Kidney epithelial cell (primary cell): Measurements from ENCODE around the gene CSTF2T. TPM values are rescaled to one million over a fixed set of nuclear protein-coding genes. Genes with fewer than 3 reads are reported as not detected.

Experiments used
- DNase-seq: peaks from one replicate; pipeline ENCODE4 v3.0.0-alpha.2; 2010; ENCODE audit warnings: low read depth
- H3K27me3 ChIP-seq: 2 replicates; pipeline ENCODE4 v1.6.0; 2011; ENCODE audit warnings: low read length; ENCODE audit not compliant: control insufficient read depth, insufficient read depth
- H3K36me3 ChIP-seq: 2 replicates; pipeline ENCODE4 v1.5.1; 2011; ENCODE audit warnings: low read length; ENCODE audit not compliant: control insufficient read depth, insufficient read depth
- H3K4me3 ChIP-seq: 2 replicates; pipeline ENCODE4 v1.5.1; 2011; ENCODE audit warnings: low read depth, mild to moderate bottlenecking, control low read depth, low read length
- total RNA-seq: library from RNA; depleted of rRNA; stranded (reverse); fragments of >200 nt; gene quantifications from 2 replicates; pipeline ENCODE4 v1.2.3, GENCODE V29; 2015
- TF ChIP-seq, protein P1 (sequence below): IDR thresholded peaks from 2 replicates; pipeline ENCODE4 v1.5.1; 2011; ENCODE audit warnings: mild to moderate bottlenecking, moderate library complexity, low read length, control low read depth, inconsistent platforms; ENCODE audit not compliant: insufficient read depth, poor library complexity, severe bottlenecking

CSTF2T gene
- total RNA-seq, 1 donor from 2014 or later = 24.8 TPM

DNA sequence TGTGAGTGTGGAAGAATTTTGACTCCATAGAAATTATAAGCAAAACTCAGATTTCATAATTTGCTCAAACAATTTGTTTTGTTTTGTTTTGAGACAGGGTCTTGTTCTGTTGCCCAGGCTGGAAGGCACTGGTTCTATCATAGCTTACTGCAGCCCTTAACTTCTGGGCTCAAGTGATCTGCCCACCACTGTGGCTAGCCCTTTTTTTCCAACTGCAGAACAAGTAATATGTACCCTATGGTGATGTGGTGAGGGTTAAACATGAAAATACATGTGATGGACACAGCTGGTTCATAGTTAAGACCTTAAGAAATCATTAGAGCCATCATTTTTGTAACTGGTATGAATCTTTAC is 31.1 kb downstream of the CSTF2T start:
- H3K27me3 ChIP-seq = no peaks in the 10 kb centered on the region
- DNase-seq = no peak
- no peaks in the 10 kb centered on the region for H3K36me3 ChIP-seq
- TF ChIP-seq, protein P1, sequence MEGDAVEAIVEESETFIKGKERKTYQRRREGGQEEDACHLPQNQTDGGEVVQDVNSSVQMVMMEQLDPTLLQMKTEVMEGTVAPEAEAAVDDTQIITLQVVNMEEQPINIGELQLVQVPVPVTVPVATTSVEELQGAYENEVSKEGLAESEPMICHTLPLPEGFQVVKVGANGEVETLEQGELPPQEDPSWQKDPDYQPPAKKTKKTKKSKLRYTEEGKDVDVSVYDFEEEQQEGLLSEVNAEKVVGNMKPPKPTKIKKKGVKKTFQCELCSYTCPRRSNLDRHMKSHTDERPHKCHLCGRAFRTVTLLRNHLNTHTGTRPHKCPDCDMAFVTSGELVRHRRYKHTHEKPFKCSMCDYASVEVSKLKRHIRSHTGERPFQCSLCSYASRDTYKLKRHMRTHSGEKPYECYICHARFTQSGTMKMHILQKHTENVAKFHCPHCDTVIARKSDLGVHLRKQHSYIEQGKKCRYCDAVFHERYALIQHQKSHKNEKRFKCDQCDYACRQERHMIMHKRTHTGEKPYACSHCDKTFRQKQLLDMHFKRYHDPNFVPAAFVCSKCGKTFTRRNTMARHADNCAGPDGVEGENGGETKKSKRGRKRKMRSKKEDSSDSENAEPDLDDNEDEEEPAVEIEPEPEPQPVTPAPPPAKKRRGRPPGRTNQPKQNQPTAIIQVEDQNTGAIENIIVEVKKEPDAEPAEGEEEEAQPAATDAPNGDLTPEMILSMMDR = no peak
- no peak overlapping the region for H3K4me3 ChIP-seq

DNA sequence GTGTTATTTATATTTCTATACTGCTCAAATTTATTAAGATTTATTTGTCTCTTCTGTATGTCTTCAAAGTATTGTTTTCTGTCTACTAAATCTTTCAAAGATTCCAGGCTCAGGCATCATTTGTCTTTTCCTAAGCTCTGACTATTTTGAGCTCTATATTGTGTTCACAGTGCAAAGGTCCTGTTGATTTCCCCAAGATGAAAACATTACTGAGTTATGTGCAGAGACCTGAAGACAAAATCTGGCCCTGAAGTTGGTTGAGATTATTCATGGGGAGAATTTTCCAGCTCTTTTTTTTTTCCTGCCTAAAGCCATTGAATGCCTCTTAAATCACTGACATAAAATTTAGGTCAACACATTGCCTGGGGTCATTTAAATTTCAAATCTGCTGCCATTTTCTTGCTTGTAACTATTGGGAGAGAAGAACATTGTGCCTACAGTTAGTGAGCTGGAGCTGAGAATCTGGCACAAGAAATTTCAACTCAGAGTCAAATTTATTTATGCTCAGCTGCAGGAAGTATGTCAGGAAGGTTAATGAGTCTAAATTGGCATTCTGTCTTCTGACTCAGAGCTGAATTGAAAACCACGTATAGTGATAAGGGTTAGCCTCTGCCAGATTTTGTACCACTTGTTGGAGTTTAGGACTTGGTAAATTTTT is 31.6 kb downstream of the CSTF2T start:
- Histone ChIP-seq H3K27me3 (no peaks in the 10 kb centered on the region), H3K36me3 (no peaks in the 10 kb centered on the region), H3K4me3 (no peak overlapping the region)
- TF ChIP-seq, protein P1 = no peak
- no peak for DNase-seq

DNA sequence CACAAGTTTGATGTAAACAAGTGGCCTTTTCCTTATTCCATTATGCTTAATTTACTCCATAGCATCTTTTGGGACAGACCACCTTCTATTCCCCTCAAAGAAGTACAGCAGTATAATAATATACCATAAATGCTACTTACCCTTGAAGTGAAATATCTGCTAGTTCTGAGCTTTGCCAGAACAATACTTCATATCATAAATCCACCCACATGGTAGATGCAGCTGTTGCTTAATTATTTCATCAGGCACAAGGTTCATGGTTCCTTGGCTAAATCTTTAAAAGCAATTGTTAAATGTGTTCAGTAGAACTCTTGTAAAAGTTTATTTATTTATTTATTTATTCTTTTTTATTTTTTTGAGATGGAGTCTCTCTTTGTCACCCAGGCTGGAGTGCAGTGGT is 32.9 kb downstream of the CSTF2T start:
- Histone ChIP-seq H3K27me3 (no peaks in the 10 kb centered on the region), H3K36me3 (no peaks in the 10 kb centered on the region), H3K4me3 (no peak overlapping the region)
- no peak for DNase-seq
- TF ChIP-seq, protein P1 = no peak

DNA sequence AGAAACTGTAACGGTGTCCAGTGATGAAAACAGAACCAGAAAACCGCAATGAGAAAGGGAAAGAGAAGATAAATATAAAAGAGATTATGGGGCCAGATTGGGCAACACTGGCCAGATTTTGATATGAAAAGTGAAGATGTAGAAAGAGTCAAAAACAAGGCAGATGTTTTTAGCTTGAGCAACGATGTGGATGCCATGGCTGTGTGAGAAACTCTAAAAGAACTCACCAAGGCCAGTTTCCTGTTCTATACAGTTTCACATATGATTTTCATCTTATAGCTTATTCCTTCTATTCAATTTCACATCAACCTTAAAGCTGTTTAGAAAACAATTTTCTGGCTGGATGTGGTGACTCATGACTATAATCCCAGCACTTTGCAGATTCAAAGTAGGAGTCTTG is 36.3 kb downstream of the CSTF2T start:
- no peak for DNase-seq
- TF ChIP-seq, protein P1 = no peak
- Histone ChIP-seq H3K27me3 (no peaks in the 10 kb centered on the region), H3K4me3 (no peak overlapping the region), H3K36me3 (no peaks in the 10 kb centered on the region)

DNA sequence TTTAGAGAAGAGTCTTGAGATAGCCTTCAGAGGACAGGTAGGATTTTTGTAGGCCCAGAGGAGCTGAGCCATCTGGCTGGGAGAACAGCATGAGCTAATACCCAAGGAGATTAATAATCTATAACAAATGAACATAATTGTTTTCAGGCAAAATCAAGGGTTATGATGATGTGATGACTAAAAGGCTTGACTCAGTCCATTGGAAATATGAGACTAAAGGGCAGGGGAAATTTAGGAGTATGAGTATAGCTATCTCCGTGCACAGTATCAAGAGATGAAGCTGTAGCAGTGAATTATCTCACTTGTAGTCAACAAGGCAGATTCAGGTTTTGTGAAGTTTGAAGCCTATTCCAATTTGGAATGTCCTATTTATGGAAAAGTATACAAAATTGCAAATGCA is 40.1 kb downstream of the CSTF2T start:
- H3K27me3 ChIP-seq = no peaks in the 10 kb centered on the region
- TF ChIP-seq, protein P1 = no peak
- DNase-seq = no peak
- no peak overlapping the region for H3K4me3 ChIP-seq
- no peaks in the 10 kb centered on the region for H3K36me3 ChIP-seq

DNA sequence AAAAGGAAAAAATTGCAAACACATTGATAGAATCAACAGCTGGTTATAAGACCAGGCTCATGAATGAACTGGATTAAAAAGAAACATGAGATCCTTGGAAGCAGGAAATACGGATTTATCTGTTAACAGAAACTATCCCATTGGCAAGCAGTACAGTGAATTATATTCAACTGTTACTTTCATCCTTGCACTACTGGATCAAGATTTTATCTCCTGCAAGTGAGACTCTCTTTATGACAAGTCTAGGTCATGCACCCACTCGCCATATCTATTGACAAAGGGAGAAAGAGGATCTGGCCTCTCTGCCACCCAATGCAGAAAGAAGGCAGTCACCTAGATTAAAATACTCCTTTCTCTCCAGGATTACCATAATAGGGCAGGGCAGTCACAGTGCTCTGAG is 41.4 kb downstream of the CSTF2T start:
- TF ChIP-seq, protein P1 = no peak
- Histone ChIP-seq H3K36me3 (no peaks in the 10 kb centered on the region), H3K4me3 (no peak overlapping the region), H3K27me3 (no peaks in the 10 kb centered on the region)
- no peak for DNase-seq
